Activated T-helper 2 cell treated with anti-CD3 and anti-CD28 coated beads, Interferon-gamma antibody, Interleukin-2, Interleukin-4, amounts not matched to agents 10 μg/mL and 5 μg/mL and 100 μg/mL, durations not matched to agents 14 hours and 24 hours and 36 hours (primary cell): ENCODE results near the gene KIF3A. TPM values are rescaled to one million over a fixed set of nuclear protein-coding genes. Genes with fewer than 3 reads are reported as not detected.
A peak's percentile ranks its signal among the peaks of the same experiment; 100 is the strongest.

Source experiments
- DNase-seq: peaks from one replicate; pipeline ENCODE4 v3.0.0; 2021; ENCODE audit warnings: low spot score
- H3K27ac Mint-ChIP-seq: one replicate; pipeline ENCODE4 v1.8.0; 2021; ENCODE audit warnings: mixed read lengths
- H3K27me3 Mint-ChIP-seq: one replicate; pipeline ENCODE4 v1.8.0; 2021; ENCODE audit warnings: low read depth, mixed read lengths
- H3K36me3 Mint-ChIP-seq: one replicate; pipeline ENCODE4 v1.8.0; 2021; ENCODE audit warnings: low read depth, mixed read lengths
- H3K4me1 Mint-ChIP-seq: one replicate; pipeline ENCODE4 v1.8.0; 2021; ENCODE audit warnings: low read depth, mixed read lengths
- H3K4me3 Mint-ChIP-seq: one replicate; pipeline ENCODE4 v1.8.0; 2021; ENCODE audit warnings: low read depth, mild to moderate bottlenecking, moderate library complexity, mixed read lengths
- H3K9me3 Mint-ChIP-seq: one replicate; pipeline ENCODE4 v1.8.0; 2021; ENCODE audit warnings: mixed read lengths
- intact Hi-C: fragments of 100-400 bp; cut with micrococcal nuclease; formaldehyde crosslinking; loops from one replicate; pipeline ENCODE4 v1.15.1; 2023
- total RNA-seq: library from RNA; stranded (reverse); gene quantifications from 2 replicates; pipeline ENCODE4 v1.2.3, GENCODE V29; 2022

The KIF3A gene
- total RNA-seq, 1 donor from 2014 or later, result 41.4 TPM

- H3K4me3 Mint-ChIP-seq, result peak overlapping the region; percentile 49
- H3K27me3 Mint-ChIP-seq, result peaks cover 26% of the 10 kb centered on the region
- H3K27ac Mint-ChIP-seq, result no peak overlapping the region
- no peaks in the 10 kb centered on the region for H3K9me3 Mint-ChIP-seq
- peaks cover 32% of the 10 kb centered on the region for H3K4me1 Mint-ChIP-seq
- peak; percentile 49 for DNase-seq
- intact Hi-C loops, result no loop called here
- H3K36me3 Mint-ChIP-seq, result peaks cover 5% of the 10 kb centered on the region
These were observed 10.5 kb upstream of the KIF3A start for GRCh38 chr5:132747616-132748440.

- Mint-ChIP-seq H3K27ac (peak within 1 kb of the TSS; percentile 63), H3K9me3 (no peaks in the 10 kb centered on the region), H3K36me3 (peaks cover 3% of the 10 kb centered on the region), H3K4me1 (peaks cover 29% of the 10 kb centered on the region), H3K4me3 (peak within 1 kb of the TSS; percentile 72), H3K27me3 (peaks cover 28% of the 10 kb centered on the region)
- intact Hi-C loops, result no loop called here
- peak; percentile 47 for DNase-seq
These were observed 9.7 kb upstream of the KIF3A start, which contains the start of gene CCNI2 for GRCh38 chr5:132746954-132747615. Gene CCNI2 (plus strand): TSS chr5:132747426. CDS start chr5:132747496, 70 bp downstream.

GRCh38 chr5:132746592-132746953 is 9.2 kb upstream of the KIF3A start:
- Mint-ChIP-seq H3K9me3 (no peaks in the 10 kb centered on the region), H3K27me3 (peaks cover 28% of the 10 kb centered on the region), H3K27ac (peak overlapping the region; percentile 63), H3K4me1 (peaks cover 25% of the 10 kb centered on the region), H3K4me3 (peak overlapping the region; percentile 72), H3K36me3 (peaks cover 3% of the 10 kb centered on the region)
- intact Hi-C loops, result no loop called here
- DNase-seq, result no peak

- Mint-ChIP-seq H3K9me3 (no peaks in the 10 kb centered on the region), H3K36me3 (no peaks in the 10 kb centered on the region), H3K4me3 (no peak overlapping the region), H3K4me1 (peaks cover 8% of the 10 kb centered on the region), H3K27ac (no peak overlapping the region), H3K27me3 (peaks cover 35% of the 10 kb centered on the region)
- no peak for DNase-seq
- intact Hi-C loops, result no loop called here
These were observed 7.3 kb upstream of the KIF3A start for GRCh38 chr5:132744659-132745058.

- no peak overlapping the region for H3K27ac Mint-ChIP-seq
These were observed 5.3 kb upstream of the KIF3A start for GRCh38 chr5:132742626-132743025.

GRCh38 chr5:132742158-132742557 is 4.8 kb upstream of the KIF3A start:
- DNase-seq, result no peak
- Mint-ChIP-seq H3K27ac (no peak overlapping the region), H3K27me3 (peaks cover 35% of the 10 kb centered on the region), H3K4me1 (peaks cover 16% of the 10 kb centered on the region), H3K36me3 (no peaks in the 10 kb centered on the region), H3K9me3 (no peaks in the 10 kb centered on the region), H3K4me3 (no peak overlapping the region)
- intact Hi-C loops, result no loop called here

More at GRCh38 chr5:132742626-132743025, 5.3 kb upstream of the KIF3A start:
- peaks cover 14% of the 10 kb centered on the region for H3K4me1 Mint-ChIP-seq
- H3K9me3 Mint-ChIP-seq, result no peaks in the 10 kb centered on the region
- H3K36me3 Mint-ChIP-seq, result no peaks in the 10 kb centered on the region
- intact Hi-C loops, result no loop called here
- H3K4me3 Mint-ChIP-seq, result no peak overlapping the region
- peaks cover 35% of the 10 kb centered on the region for H3K27me3 Mint-ChIP-seq
- no peak for DNase-seq

GRCh38 chr5:132739232-132739631 is 1.9 kb upstream of the KIF3A start:
- no peak for DNase-seq
- Mint-ChIP-seq H3K9me3 (no peaks in the 10 kb centered on the region), H3K27ac (no peak overlapping the region), H3K36me3 (peaks cover under 1% of the 10 kb centered on the region), H3K4me3 (no peak overlapping the region), H3K27me3 (peaks cover 19% of the 10 kb centered on the region), H3K4me1 (peaks cover 29% of the 10 kb centered on the region)
- intact Hi-C loops, result loop anchor here (5.0 to 10.0 kb wide), 3 partner anchors 182 to 352 kb away; partner anchors contain the start of gene RAD50

GRCh38 chr5:132737982-132738681 is 786 bp upstream of the KIF3A start:
- Mint-ChIP-seq H3K27ac (peak overlapping the region; percentile 86), H3K36me3 (peaks cover 12% of the 10 kb centered on the region), H3K9me3 (no peaks in the 10 kb centered on the region), H3K4me3 (peak overlapping the region; percentile 85), H3K27me3 (peaks cover 17% of the 10 kb centered on the region), H3K4me1 (peaks cover 37% of the 10 kb centered on the region)
- no peak for DNase-seq
- intact Hi-C loops, result loop anchor here (2.0 to 10.0 kb wide), 5 partner anchors 79 to 351 kb away; partner anchors contain the start of genes IL13 and RAD50

- Mint-ChIP-seq H3K4me1 (peaks cover 35% of the 10 kb centered on the region), H3K27me3 (peaks cover 7% of the 10 kb centered on the region), H3K4me3 (no peak overlapping the region), H3K27ac (no peak overlapping the region), H3K36me3 (peaks cover 33% of the 10 kb centered on the region), H3K9me3 (no peaks in the 10 kb centered on the region)
- intact Hi-C loops, result loop anchor here (2.0 to 10.0 kb wide), 4 partner anchors 46 to 347 kb away; partner anchors contain the start of gene RAD50
- DNase-seq, result no peak
These were observed 2.7 kb downstream of the KIF3A start for GRCh38 chr5:132734687-132735086.

GRCh38 chr5:132733499-132734148 is 3.7 kb downstream of the KIF3A start:
- intact Hi-C loops, result loop anchor here (2.0 to 10.0 kb wide), 2 partner anchors 45 to 319 kb away; no protein-coding TSS in a partner anchor
- Mint-ChIP-seq H3K27me3 (no peaks in the 10 kb centered on the region), H3K27ac (no peak overlapping the region), H3K4me1 (peaks cover 35% of the 10 kb centered on the region), H3K36me3 (peaks cover 38% of the 10 kb centered on the region), H3K9me3 (no peaks in the 10 kb centered on the region), H3K4me3 (no peak overlapping the region)
- no peak for DNase-seq

- Mint-ChIP-seq H3K4me1 (peaks cover 14% of the 10 kb centered on the region), H3K4me3 (no peak overlapping the region), H3K27me3 (no peaks in the 10 kb centered on the region), H3K9me3 (no peaks in the 10 kb centered on the region), H3K36me3 (peaks cover 59% of the 10 kb centered on the region), H3K27ac (no peak overlapping the region)
- no peak for DNase-seq
- intact Hi-C loops, result loop anchor here (10.0 kb wide), 1 partner anchor 315 kb away; no protein-coding TSS in a partner anchor
These were observed 7.5 kb downstream of the KIF3A start for GRCh38 chr5:132729896-132730295.

- peaks cover 7% of the 10 kb centered on the region for H3K4me1 Mint-ChIP-seq
- intact Hi-C loops, result no loop called here
These were observed 11.6 kb downstream of the KIF3A start for GRCh38 chr5:132725745-132726144.

More at GRCh38 chr5:132725745-132726144, 11.6 kb downstream of the KIF3A start:
- H3K27ac Mint-ChIP-seq, result no peak overlapping the region
- no peaks in the 10 kb centered on the region for H3K9me3 Mint-ChIP-seq
- H3K36me3 Mint-ChIP-seq, result peaks cover 62% of the 10 kb centered on the region
- no peaks in the 10 kb centered on the region for H3K27me3 Mint-ChIP-seq
- no peak overlapping the region for H3K4me3 Mint-ChIP-seq
- DNase-seq, result no peak
